COLO668 (cell line): ENCODE results near the gene GUCA2A.

ENCODE experiments used
- DNase-seq: peaks from one replicate; lab custom pipeline; 2025; ENCODE audit not compliant: unreplicated experiment; lab: John Stamatoyannopoulos, UW

GUCA2A gene

DNA sequence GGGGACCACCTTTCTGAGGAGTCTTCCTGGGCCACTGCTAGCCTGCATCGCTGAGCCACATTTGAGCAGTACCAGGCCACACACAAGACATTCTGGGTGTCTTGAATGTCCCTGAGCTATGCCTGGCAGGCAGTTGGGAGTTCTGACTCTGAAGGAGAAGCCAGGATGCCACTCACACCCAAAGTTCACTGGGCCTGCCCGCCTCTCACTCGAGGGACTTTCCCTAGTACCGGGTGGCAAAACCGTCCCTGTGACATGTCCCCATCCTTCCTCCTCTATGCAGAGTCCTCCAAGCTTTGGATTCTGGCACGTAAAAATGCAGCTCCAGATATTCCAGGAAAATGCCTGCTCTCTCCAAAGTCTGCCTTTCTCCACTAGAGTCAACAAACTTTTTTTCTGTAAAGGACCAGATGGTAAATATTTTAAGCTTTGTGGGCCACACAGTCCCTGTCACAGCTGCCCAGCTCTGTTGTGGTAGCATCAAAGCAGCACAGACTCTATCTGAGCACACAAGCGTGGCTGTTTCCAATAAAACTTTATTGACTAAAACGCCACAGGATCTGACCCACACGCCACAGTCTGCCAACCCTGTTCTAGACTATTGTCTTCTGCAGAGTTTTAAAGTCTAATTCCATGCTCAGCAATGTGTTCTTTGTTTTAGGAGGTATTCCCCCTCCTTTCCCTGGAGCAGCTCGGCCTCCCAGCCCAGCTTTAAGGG, 30.6 kb downstream of the GUCA2A start:
- DNase-seq = no peak

DNA sequence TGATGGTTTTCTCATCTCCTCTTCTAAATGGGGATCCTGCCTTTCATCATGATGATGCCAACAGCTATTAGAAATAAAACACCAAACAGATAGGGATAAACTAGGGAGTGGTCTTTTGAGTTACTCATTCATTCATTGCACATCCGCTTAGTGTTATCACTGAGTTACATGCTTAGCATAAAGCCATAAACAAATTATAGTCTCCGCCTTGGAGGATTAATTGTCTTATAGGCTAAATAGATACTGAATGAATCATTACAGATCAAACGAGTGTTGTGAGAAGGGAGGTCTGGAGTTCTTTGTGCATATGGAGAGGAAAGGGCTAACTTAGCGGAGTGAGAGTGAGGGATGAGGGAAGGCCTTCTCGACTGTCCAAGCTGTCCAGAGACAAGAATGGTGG, 31.2 kb downstream of the GUCA2A start:
- DNase-seq = no peak

DNA sequence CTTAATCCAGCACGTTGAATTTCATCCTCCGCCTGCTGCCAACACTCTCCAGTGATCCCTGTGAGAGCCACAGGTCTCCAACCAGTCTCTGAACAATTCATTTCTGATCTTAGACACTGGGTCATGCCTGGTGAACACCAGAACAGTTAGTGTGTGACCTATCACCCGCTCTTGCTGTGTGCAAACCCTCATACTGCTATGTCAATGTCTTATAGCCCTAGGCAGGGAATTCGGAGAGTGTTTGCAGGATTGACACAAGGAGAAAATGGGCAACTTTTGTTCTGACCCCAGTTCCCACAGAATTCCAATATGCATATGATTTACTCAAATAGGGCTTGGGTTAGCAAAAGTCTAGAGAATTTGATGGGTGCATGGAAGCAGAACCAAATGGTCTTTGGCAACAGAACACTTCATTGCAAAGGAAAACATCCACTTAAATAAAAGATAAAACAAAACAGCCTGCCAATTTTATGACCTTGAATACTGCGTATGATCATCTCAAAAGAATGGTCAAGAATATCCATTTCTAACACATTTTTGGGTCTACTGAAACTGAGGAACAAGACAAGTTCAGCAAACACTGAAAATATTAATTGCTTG, 34.4 kb downstream of the GUCA2A start:
- DNase-seq = no peak

DNA sequence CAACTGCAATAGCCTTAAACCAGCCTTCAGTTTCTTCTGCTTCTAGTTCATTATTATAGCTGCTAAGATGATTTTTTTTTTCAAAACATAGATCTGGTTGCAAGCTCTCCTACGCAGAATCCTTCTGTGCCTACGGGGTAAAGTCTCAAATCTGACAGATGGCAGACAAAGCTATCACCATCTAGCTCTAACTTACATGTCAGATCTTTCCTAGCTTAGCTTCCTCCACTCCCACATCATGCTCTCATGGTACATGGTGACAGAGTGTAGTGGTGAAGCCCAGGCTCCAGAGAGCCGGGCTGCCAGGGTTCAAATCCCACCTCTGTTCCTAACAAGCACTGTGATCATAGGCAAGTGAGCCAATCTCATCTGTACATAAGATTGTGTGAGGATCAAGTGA, 35.6 kb downstream of the GUCA2A start:
- DNase-seq = no peak

DNA sequence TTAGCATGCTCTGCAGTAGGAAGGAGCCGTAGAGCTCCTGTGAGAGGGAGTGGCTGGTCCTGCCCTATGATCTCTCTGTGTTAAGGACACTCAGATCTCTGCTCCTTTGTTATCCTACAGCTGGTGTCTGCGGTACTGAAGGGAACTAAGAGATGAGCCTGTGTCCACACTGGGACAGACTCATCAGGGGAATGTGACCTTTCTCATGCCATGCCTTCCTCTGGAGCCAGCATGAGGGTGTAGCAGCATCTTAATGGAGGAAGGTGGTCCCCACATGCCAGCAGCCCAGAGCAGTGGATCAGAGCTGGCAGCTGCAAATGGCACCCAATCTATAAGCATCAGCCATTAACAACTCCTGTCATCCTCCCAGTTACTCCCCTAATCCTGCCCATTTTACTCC, 36.0 kb downstream of the GUCA2A start:
- no peak for DNase-seq

DNA sequence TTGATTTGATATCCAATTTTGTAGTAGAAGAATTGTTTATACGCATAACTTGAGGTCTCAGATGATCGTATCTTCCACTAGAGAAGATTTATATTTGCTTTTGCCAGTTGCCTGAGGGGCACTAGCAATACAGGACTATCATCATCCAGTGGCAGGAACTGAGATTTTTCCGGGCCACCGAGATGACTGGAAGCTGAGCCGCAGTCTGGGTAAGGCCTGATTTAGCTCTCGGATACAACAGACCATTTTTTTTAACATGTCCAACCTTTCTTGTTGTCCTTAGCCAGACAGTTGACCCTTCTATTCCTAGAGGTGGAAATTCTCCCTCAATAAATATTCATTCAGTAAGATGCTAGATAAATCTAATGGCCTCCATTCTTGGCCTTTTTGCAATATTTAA, 36.8 kb downstream of the GUCA2A start:
- no peak for DNase-seq

DNA sequence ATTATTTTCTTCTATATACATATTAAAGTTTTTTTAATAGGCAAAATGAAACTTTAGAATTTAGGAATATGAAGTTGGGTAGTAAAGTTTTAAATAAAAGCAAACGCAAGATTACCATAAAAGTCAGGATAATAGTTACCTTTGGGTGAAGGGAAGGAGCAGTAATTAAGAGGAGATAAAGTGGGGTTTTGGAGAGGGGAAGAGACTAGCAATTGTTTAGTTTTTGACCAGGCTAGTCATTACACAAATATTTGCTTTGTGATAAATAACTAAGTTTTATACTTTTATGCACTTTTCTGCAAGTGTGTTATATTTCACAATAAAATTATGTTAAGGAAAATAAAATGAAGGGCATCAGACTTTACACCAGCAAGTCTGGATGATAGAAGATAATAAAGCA, 39.0 kb downstream of the GUCA2A start:
- no peak for DNase-seq

DNA sequence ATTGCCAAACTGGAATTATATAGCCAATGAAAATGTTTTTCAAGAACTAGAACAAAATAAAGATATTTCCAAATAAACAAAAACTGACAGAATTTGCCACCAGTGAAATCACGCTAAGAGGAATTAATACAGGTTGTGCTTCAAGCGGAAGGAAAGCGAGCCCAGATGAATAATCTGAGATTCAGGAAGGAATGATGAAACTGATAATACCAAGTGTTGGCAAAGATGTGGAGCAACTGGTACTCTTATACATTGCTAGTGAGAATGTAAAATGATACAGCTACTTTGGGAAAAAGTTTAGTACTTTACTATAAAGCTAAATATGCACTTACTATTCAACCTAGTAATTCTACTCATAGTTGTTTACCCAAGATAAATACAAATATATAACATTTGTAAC, 42.1 kb downstream of the GUCA2A start:
- no peak for DNase-seq

DNA sequence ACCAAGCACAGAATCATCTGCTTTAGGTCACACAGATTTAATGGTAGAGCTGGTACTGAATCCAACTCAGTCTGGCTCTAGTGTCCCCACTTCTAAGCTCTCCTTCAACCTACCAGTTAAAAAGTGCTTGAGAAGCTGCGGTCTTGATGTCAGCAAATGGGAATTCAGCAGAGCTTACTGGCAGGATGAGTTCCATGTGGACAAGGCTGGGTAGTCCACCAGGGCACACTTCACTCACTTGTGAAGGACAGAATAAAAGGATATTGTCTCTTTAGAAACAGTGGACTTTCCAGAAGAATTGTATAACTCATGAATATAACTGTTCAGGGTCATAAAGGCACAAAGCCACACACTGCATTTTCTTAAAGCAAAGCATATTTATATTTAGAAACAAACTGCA, 46.4 kb downstream of the GUCA2A start:
- DNase-seq = no peak

DNA sequence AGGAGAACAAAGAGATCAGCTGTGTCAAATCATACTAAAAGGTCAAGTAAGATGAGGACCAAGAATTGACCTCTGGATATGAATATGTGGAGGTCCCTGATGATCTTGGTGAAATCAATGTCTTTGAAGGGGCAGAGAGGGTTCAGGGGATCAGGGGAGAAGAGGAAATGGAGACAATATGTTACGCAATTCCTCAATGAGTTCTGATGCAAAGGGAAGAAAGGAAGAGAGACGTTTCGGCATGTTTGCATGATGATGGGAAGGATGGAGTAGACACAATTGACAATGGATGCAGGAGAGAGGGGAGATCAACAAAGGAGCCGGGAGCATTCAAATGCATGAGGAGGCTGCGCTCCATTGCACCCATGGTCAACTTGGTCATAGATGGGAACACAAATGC, 47.3 kb downstream of the GUCA2A start:
- DNase-seq = no peak

DNA sequence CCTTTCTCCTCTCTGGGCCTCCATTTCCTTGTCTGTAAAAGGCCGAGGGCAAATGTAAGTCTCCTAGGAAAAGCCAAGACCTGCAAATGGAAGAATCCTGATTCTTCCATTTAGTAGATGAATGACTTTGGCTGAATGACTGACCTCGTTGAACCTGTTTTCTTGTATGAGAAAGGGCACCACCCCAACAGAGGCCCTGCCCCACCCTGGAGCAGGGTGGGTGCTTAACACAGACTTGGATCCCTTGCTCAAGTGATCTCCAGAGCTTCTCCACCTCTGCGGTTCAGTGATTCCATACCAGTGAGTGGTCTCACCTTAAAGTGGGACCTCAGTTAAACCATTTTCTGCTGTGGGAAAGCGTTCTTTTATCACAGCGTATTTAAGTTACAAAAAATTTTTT, 50.3 kb downstream of the GUCA2A start:
- no peak for DNase-seq
